HL-60/S4 treated with retinoic acid at 250 ng/mL for 4 days and 3 days (cell line): ENCODE measurements around the gene STPG2.
"Not testable (repeated sequence)": the region's sequence is repeated elsewhere in the genome, so short reads cannot be mapped to it uniquely, and the experiment has no call there.

ENCODE experiments used
- in situ Hi-C: fragments of 300-500 bp; cut with MboI; formaldehyde crosslinking; loops from 2 replicates; pipeline ENCODE4 v1.7.0; 2022; ENCODE audit warnings: low sequenced_read_pairs

Gene STPG2

DNA sequence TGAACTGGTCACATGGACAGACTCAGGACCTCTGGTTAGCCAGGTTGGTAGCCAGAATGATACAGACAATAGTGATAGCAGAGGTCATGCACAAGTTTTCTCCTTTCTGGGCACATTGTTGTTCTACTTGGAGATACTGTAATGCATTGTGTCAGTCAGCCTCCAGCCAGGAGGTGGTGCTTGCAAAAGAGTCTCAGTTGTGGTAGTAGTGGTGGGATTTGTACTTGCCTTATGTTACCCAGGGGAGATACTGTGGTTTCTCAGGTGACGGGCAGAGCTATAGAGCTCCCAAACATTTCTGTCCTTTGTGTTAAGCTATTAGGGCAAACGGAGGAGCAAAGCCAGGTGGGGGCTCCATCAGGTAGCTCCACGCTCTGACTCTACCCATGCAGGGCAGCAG, 190.5 kb downstream of the STPG2 start:
- in situ Hi-C loops = no loop called here

DNA sequence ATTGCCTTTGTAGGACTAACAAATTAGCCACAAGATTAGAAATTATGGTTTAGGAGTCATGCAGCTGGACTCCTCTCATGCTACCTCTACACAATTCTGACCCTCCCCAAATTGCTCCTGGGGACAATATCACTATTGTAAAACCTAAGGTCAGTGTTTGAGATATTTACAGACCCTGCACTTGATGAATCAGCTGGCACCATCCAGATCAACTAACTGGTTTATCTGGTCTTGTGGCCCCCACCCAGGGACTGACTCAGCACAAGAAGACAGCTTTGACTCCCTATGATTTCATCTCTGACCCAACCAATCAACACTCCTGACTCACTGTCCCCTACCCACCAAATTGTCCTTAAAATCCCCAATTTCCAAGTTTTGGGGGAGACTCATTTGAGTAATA, 192.4 kb downstream of the STPG2 start:
- in situ Hi-C loops = no loop called here

DNA sequence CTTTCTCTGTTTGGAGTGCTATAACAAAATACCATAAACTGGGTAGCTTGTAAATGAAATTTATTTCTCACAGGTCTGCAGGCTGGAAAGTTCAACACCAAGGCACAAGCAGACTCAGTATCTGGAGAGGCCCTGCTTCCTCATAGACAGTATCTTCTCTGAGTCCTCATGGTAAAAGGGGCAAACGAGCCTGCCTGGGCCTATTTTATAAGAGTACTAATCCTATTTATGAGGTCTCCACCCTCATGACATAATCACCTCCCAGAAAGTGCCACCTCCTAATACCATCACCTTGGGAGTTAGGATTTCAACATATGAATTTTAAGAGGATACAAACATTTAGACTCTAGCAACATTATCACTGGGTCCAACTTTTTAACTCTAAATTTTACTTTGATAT, 200.3 kb downstream of the STPG2 start:
- in situ Hi-C loops = no loop called here

DNA sequence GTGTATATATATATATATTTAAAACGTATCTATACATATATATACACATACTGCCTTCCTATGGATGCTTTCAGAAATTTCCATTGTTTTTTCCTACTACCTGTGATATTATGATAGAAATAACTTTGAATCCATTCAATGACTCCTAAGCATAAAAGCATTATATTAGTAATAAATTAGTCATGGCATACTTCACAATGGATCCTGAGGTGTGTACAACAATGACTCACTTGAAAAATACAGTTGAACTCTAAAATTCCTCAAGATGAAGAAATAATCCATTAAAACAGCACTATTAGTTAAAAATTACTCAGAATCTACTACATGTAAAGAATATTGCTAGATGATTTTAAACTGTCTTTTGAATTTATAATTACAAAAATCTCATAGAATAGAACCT, 201.1 kb downstream of the STPG2 start:
- in situ Hi-C loops = no loop called here

DNA sequence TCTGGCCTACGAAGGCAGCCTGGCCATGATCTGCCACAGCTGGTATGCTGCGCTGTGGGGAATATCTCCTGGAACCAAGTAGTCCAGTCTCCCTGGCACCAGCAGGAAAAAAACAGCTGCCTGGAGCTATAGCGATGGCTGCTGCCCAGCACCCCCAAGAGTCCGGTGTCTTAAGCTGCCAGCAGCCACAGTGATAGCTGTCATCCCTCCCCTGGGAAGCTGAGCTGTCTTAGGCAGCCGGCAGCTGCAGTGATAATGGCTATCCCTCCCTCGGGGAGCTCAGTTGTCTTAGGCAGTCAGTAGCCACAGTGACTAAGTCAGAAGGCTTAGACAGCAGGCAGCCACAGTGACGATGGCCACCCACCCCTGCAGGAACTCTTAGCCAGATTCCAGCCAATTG, 205.1 kb downstream of the STPG2 start:
- in situ Hi-C loops = no loop called here

DNA sequence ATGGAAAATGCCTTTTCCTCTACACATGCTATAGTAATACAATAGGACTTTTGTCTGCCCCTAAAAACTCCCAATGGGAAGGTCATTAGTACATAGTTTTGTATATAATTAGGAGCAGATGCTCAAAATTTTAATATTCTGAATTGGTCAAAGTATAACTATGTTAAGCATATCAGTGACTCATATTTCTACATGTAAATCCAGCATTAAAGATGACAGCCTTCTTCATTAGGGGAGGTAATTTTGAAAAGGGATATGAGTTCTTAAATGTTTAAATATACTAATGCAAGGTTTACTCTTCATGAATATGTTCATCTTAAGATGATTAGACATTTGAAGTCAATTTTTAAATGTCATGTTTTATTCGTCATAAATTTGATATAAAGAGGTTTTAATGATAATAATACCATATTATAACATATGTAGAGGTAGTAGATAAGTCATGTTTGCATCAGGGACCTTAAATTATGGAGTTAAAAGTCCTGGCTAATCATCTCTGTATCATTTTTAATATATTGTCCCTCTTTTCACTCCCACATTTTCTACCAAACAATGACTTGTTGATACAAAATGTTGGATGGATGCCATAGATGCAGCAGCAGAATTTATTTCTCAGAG, 218.8 kb downstream of the STPG2 start:
- in situ Hi-C loops = no loop called here

DNA sequence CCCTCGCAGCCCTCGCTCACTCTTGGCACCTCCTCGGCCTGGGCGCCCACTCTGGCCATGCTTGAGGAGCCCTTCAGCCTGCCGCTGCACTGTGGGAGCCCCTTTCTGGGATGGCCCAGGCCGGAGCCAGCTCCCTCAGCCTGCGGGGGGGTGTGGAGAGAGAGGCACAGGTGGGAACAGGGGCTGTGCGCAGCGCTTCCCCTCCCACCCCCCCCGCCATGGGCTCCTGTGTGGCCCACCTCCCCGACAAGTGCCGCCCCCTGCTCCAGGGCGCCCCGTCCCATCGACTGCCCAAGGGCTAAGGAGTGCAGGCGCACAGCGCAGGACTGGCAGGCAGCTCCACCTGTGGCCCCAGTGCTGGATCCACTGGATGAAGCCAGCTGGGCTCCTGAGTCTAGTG, 220.2 kb downstream of the STPG2 start:
- in situ Hi-C loops = no loop called here

DNA sequence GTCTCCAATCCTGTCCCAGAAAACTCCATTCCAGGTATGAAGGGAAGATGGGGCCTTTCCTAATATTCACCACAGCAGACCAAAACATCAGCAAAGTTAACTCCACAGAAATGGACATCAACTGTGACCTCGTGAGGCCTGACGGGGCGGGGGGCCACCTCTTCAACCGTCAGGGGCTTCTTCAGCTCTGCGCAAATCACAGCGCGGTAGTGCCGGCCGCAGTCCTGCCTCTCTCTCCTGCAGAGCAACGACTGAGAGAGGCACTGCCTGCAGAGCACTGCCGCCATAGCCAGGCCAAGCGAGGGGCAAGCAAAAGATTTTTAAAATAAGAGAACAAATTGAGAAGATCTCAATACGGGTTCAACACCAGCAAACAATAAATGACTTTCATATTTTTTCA, 226.2 kb downstream of the STPG2 start:
- in situ Hi-C loops = no loop called here

DNA sequence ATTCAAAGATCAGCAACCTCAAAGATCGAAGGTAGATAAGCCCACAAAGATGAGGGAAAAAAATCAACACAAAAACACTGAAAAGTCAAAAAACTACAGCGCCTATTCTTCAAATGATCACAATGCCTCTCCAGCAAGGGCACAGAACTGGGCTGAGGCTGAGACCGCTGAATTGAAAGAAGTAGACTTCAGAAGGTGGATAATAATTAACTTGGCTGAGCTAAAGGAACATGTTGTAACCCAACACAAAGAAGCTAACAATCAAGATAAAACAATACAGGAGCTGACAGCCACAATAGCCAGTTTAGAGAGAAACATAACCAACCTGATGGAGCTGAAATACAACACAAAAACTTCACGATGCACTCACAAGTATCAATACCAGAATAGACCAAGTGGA, 231.1 kb downstream of the STPG2 start:
- in situ Hi-C loops = no loop called here

DNA sequence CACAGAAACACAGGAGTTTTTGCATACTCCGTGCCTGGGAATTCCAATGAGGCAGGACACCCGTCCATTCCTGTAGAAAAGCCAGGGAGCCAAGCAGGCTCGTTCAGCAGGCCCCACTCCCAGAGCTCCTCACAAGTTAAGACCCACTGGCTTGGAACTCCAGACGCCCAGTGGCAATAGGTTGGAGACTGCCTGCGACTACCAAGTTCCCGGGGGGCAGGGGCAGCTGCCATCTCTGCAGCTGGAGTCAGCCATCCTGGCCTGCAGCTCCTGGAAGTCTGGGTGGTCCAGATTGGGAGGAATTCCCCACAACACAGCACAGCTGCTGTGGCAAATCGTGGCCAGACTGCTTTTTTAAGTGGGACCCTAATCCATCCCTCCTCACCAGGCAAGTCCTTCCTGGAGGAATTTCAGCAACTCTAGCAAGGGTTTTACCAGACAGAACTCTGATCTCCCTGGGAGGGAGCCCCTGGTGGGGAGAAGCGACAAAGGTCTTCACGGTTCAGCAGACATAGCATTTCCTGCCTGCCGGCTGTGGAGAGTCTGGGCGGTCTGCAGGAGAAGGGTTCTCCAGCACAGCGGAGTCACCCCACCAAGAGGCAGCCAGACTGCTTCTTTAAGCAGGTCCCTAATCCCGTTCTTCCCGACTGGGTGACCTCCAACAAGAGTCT, 231.9 kb downstream of the STPG2 start:
- in situ Hi-C loops = no loop called here

DNA sequence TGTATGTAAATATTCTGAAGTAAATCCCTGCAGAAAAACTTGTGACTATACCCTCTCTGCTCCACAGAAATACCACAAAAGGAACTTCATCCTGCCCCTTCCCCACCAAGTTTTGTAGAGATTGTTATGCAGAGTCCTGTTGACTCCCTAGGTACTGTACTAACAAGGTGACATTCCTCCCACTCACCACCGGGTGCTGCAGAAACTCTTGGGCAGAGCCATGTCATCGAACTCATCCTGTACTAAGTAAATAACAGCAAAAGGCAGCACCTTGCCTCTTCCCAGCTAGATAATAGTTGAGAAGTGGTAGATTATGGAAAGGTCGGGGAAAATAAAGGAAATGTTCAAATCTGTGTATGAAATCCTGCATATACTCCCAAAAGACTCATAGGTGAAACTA, 233.3 kb downstream of the STPG2 start:
- in situ Hi-C loops = no loop called here

DNA sequence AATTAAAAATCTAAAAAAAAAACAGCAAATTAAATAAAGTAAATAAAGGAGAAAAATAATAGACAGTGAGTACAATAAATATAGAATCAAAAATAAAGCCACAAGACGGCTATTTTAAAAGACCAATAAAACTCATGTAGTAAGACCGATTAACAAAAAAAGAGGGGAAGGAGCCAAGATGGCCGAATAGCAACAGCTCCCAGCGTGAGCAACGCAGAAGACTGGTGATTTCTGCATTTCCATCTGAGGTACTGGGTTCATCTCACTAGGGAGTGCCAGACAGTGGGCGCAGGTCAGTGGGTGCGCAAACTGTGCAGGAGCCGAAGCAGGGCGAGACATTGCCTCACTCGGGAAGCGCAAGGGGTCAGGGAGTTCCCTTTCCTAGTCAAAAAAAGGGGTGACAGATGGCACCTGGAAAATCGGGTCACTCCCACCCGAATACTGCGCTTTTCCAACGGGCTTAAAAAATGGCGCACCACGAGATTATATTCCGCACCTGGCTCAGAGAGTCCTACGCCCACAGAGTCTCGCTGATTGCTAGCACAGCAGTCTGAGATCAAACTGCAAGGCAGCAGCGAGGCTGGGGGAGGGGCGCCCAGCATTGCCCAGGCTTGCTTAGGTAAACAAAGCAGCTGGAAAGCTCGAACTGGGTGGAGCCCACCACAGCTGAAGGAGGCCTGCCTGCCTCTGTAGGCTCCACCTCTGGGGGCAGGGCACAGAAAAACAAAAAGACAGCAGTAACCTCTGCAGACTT, 239.7 kb downstream of the STPG2 start:
- in situ Hi-C loops = not testable (repeated sequence)

DNA sequence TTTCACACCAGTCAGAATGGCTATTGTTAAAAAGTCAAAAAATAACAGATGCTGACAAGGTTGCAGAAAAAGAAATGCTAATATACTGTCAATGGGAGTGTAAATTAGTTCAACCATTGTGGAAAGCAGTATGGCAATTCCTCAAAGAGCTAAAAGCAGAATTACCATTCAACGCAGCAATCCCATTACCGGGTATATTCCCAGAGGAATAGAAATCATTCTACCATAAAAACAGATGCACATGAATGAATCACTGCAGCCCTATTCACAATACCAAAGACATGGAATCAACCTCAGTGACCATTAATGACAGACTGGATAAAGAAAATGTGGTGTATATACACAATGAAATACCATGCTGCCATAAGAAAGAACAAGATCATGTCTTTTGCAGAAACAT, 243.0 kb downstream of the STPG2 start:
- in situ Hi-C loops = no loop called here

DNA sequence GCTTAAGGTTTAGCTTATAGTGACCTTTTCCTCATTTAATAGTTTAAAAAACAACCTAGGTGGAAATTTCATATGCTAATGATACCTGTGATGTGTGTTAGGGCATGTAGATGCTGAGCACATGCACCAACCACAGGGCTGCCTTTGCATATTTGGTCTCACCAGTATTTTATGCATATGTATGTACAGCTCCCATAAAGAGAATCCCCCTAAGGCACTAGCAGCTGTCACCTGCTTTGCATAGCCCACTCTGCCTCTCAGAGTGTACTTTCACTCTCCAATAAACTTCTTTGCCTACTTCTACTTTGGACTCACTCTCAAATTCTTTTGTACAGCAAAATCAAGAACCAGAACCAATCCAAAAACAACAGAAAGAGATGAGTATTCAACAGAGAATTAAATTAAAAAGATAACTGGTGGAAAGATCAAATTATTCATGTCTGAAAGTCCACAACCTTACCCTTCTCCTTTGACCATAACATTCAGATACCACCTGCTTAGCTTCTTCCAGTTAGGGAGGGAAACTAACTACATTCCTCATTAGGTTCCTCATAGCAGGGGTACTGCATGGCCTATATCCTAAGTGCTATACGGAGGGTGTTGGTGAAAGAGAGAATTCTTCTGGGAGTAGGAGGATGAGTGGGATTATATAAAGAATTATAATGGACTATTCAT, 250.5 kb downstream of the STPG2 start:
- in situ Hi-C loops = no loop called here

DNA sequence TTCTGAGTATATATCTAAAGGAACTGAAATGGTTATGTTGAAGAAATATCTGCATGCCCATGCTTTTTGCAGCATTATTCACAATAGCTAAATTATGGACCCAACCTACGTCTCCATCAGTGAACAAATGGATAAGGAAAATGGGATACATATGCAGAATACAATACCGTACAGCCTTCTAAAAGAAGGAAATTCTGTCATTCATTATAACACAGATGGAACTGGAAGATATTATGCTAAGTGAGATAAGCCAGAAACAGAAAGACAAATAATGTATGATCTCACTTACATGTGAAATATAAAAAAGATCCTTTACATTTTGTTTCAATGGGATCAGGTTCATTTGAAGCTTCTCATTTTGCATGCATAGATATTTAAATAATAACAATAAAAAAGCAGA, 263.3 kb downstream of the STPG2 start:
- in situ Hi-C loops = no loop called here

DNA sequence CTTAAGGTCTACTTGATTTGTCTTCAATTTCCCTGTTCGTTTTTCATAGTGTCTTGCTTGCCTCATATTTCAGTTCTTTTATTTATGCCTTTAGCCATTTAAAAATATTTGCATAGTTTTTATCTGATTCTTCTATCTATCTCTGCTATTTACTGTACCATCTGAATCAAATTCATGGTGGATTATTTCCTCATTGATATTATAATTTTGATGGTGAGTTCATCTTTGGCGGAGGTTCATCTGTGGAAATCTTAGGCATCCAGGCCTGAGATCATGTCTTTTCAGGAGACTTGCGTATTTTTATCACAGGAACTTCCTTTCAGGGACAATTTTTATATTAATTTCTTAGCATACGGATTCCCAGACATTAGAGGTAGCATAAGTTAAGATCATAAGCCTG, 275.2 kb downstream of the STPG2 start:
- in situ Hi-C loops = no loop called here

DNA sequence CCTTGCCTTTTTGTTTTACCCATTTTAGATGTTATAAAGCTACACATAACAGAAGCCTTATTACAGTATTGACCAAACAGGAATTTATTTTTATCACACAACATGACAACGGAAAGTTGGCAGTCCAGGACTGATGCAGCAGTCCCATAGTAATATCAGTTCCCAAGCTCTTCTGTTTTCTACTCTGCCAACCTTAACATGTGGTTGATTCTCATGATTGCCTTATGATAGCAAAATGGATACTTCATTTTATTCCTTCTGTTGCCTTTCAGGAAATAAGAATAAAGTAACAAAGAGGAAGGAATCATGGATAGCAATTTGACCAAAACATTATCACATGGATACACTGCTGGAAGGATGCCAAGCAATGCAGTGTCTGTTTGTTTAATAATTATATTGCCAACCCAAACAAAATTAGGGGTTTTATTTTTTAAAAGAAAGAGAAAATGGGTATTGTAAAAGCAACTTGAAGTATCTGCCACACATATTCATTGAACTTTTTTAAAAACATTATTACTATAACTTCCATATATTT, 275.7 kb downstream of the STPG2 start:
- in situ Hi-C loops = no loop called here

DNA sequence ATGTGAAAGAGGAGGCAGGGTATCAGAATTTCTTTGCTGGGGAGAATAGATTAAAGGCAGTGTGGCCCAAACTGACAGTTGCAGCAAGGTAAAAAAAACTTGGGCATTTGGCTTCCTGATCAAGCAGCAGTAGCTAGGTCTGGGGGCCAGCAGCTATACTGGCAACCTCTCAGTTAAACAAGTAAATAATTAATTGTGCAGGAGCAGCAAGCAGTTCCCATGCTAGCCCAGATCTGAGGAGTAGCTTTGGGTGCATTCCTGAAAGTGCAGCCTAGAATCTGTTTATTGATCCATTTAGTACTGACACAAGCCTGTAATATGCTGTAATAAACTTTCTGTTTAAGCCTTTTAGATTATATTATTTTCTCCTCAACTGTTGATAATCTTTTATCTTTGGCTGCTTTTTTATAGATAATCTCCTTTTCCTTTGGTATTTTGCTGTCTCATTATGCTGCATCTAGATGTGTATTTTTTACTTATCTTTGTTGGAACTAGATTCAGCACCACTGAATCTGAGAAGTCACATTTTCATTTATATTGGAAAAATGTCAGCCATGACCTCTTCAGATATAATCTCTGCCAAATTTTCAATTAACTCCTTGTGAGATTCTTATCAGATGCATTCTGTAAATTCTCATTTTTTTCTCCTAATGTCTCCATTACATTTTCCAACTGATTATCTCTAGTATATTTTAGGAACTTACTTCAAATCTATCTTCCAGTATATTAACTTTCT, 276.3 kb downstream of the STPG2 start:
- in situ Hi-C loops = no loop called here

DNA sequence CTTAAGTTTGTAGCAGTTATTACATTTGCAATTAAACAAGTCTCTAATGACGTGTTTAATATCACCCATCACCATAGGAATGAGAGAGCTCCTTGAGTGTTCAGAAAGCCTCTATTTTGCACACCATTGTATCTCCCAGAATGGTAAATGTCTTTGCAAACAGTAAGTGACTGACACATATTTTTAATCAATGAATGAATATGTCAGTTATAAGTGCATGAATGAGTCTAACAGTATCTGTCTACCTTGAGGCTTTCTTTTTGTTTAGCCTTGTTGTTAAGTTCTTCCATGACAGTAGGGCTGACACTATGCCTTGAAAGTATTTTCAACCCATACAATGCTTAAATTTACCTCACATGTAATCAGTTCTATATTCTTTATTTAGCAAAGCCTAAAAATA, 292.2 kb downstream of the STPG2 start:
- in situ Hi-C loops = no loop called here

DNA sequence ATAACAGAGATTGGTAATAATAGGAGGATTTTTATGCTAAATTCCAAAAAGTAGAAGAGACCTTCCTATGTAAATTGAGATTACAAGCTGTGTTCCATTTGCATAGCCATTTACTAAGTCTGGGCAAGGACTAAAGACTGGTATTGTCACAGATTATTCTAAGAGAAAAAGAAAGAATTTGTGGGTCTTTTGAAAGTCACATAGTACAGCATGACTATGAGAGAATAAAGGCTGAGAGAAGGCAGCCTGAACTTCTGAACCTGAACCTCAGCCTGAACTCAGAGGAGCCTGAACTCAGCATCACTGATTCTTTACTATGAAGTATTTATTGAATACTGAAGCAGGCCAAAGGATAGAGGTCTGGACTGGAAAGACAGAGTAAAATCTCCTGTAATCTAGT, 297.5 kb downstream of the STPG2 start:
- in situ Hi-C loops = no loop called here

DNA sequence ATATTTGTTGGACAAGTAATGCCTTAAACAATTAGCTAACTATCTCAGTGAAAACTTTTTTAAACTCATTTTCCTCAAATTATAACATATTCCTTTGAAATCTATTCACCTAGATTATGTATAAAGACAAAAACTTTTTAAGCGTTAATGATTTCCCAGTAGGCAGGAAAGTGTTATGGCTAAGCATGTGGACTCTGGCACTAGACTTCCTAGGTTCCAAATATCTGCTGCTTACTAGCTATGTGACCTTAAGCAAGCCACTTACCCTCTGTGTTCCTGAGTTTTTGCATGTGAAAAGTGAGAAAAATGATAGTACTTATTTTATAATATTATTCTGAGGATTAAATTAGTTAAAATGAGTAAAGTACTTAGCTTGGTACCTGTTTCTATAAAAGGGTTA, 301.8 kb downstream of the STPG2 start:
- in situ Hi-C loops = no loop called here
